AG04450 (cell line): ENCODE measurements around the gene STAMBP. TPM values are rescaled to one million over a fixed set of nuclear protein-coding genes. Genes with fewer than 3 reads are reported as not detected.

Experiments
- CTCF ChIA-PET: fragments of 300-600, 350-600 bp; formaldehyde crosslinking; extraction: SDS; loops from one replicate; lab custom pipeline; 2022; ENCODE audit warnings: antibody characterized with exemption, inconsistent platforms; lab: Charles Lee
- POLR2A ChIA-PET: fragments of 350-600 bp; formaldehyde crosslinking; extraction: SDS; loops from one replicate; lab custom pipeline; 2021; ENCODE audit warnings: antibody characterized with exemption, inconsistent platforms; lab: Yijun Ruan, JAX
- DNase-seq: peaks from one replicate; pipeline ENCODE4 v3.0.0-alpha.2; 2011; ENCODE audit warnings: low read depth, low spot score
- H3K27ac ChIP-seq: one replicate; pipeline ENCODE4 v1.5.1; 2012; ENCODE audit warnings: low read depth, low read length, control low read depth
- H3K27me3 ChIP-seq: one replicate; pipeline ENCODE4 v1.6.0; 2012; ENCODE audit warnings: low read length; ENCODE audit not compliant: control insufficient read depth, insufficient read depth
- H3K4me3 ChIP-seq: 2 replicates; pipeline ENCODE4 v1.5.1; 2011; ENCODE audit warnings: mild to moderate bottlenecking, low read depth, low read length, control low read depth
- H3K9me3 ChIP-seq: 2 replicates; pipeline ENCODE4 v1.5.1; 2012; ENCODE audit warnings: low read length; ENCODE audit not compliant: control insufficient read depth, insufficient read depth
- polyA plus RNA-seq: library from polyadenylated mRNA; depleted of rRNA; stranded (reverse); fragments of >200 nt; gene quantifications from 2 replicates; pipeline ENCODE4 v1.2.3, GENCODE V29; 2011
- TF ChIP-seq, protein P1 (sequence below): IDR thresholded peaks from 2 replicates; pipeline ENCODE4 v1.5.1; 2011; ENCODE audit warnings: low read depth, low read length, control low read depth, inconsistent platforms

Gene STAMBP
- polyA plus RNA-seq, 1 experiment: 54.5 TPM

DNA sequence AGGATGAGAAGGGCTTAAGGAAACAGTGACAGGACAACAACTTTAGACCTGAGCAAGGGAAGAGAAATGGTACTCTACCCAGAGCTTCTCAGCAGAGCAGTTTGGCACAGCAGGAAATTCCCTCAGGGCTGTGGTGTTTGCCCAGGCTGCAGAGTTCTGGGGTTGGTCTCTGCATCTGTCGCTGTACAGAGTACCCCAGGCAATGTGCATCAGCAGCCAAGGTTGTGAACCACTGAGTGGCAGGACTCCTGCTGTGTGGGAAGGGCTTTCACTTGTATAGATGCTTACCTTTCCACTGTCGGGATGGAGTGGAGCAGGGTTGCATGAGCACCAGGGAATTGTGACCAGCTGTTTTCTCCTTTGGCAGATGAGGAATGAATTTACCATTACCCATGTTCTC, 21.2 kb downstream of the STAMBP start:
- TF ChIP-seq, protein P1, sequence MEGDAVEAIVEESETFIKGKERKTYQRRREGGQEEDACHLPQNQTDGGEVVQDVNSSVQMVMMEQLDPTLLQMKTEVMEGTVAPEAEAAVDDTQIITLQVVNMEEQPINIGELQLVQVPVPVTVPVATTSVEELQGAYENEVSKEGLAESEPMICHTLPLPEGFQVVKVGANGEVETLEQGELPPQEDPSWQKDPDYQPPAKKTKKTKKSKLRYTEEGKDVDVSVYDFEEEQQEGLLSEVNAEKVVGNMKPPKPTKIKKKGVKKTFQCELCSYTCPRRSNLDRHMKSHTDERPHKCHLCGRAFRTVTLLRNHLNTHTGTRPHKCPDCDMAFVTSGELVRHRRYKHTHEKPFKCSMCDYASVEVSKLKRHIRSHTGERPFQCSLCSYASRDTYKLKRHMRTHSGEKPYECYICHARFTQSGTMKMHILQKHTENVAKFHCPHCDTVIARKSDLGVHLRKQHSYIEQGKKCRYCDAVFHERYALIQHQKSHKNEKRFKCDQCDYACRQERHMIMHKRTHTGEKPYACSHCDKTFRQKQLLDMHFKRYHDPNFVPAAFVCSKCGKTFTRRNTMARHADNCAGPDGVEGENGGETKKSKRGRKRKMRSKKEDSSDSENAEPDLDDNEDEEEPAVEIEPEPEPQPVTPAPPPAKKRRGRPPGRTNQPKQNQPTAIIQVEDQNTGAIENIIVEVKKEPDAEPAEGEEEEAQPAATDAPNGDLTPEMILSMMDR: no peak
- Histone ChIP-seq H3K27me3 (no peaks in the 10 kb centered on the region), H3K4me3 (no peak overlapping the region), H3K27ac (no peak overlapping the region), H3K9me3 (no peaks in the 10 kb centered on the region)
- DNase-seq: no peak
- ChIA-PET CTCF (no interaction called here), POLR2A (no interaction called here)

DNA sequence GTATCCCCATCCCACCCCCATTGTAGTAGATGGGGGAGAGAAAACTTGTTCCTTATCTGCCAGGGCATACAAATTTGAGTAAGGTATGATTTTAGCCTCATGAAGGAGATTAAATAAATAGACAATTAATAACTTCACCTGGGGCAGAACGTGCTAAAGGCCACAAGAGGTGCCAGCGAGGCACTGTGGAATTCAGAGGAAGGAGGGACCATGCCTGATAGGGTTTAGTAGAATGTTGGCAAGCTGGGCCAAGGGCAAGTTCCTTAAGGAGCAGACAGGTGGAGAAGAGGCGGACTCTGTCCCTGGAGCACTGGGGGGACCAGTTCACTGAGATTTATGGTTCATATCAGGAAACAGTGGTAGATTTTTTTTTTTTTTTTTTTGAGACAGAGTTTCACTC, 22.5 kb downstream of the STAMBP start:
- H3K27ac ChIP-seq: no peak overlapping the region
- no peak for DNase-seq
- ChIA-PET CTCF (no interaction called here), POLR2A (no interaction called here)
- H3K4me3 ChIP-seq: no peak overlapping the region
- TF ChIP-seq, protein P1: peak; percentile 24; the same call in 1 of the 2 replicates
- no peaks in the 10 kb centered on the region for H3K9me3 ChIP-seq
- H3K27me3 ChIP-seq: no peaks in the 10 kb centered on the region

DNA sequence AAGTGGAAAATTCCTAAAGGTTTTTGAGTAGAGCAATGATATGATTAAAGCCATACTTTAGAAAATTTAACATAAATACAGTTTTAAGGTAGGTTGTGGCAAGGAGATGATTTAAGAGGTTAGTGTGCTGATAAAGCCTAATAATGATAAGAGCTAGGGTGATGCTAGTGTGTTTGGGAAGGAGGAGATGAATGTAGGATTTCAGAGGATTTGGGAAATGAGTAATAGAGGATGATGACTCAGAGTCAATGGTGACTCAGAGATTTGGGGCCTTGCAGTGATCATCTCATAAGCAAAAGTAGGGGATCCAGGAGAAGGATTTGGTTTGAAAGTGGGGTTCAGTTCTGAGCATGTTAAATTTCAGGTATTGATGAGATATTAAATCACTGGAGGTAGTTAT, 23.3 kb downstream of the STAMBP start:
- Histone ChIP-seq H3K9me3 (no peaks in the 10 kb centered on the region), H3K27ac (no peak overlapping the region), H3K27me3 (no peaks in the 10 kb centered on the region), H3K4me3 (no peak overlapping the region)
- ChIA-PET POLR2A (no interaction called here), CTCF (no interaction called here)
- TF ChIP-seq, protein P1: no peak
- no peak for DNase-seq

DNA sequence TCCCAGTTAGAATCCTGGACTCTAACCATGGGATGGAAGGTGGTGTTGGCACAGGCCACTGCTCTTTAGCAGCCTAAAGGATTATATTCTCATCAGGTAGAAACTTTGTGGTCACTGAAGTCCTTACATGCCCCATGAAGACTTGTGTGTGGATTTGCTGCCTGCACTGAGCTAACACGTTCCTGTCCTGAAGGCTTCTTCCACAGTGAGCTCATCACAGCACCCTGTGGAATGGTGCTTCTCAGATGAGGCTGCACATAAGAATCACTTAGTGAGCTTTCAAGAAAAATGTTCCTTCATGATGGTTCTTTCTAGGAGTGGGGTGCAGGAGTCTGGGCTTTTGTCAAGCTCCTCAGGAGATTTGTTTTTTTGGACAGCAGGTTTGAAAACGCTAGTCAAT, 26.8 kb downstream of the STAMBP start:
- no peaks in the 10 kb centered on the region for H3K9me3 ChIP-seq
- no peak for DNase-seq
- H3K27me3 ChIP-seq: no peaks in the 10 kb centered on the region
- POLR2A ChIA-PET: interaction anchor here (0.6 kb wide), 1 partner anchor 19 kb away, joined by 4 read pairs; no protein-coding TSS in a partner anchor
- TF ChIP-seq, protein P1: no peak
- CTCF ChIA-PET: no interaction called here
- H3K4me3 ChIP-seq: no peak overlapping the region
- no peak overlapping the region for H3K27ac ChIP-seq

DNA sequence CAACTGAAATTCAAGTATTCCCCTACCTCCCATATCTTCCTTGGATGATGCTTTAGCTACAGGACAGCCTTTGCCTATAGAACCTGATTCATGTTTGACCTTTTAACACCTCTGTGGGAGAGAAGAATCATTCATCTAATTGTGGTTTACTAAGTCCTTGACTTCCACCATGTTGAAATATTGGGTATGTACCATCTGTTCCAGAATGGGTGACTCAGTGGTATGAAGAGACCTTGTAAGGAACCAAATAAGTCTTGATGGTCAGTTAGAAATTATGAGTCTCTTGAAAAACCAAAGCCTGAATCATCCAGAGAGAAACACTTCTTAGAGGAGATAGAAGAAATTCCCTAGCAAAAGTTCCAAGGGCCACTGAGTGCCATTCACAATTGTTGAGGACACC, 27.5 kb downstream of the STAMBP start:
- TF ChIP-seq, protein P1: no peak

More for the DNA sequence above, 27.5 kb downstream of the STAMBP start:
- CTCF ChIA-PET: no interaction called here
- POLR2A ChIA-PET: interaction anchor here (0.6 kb wide), 1 partner anchor 18 kb away, joined by 4 read pairs; no protein-coding TSS in a partner anchor
- Histone ChIP-seq H3K9me3 (no peaks in the 10 kb centered on the region), H3K27ac (peak overlapping the region; percentile 58), H3K4me3 (no peak overlapping the region), H3K27me3 (no peaks in the 10 kb centered on the region)
- DNase-seq: peak; percentile 78
